PC-9 (cell line): Measurements from ENCODE around the gene RRP12.

Experiments
- EZH2 ChIP-seq: fragments of 200-600 bp; sonication (generic); IDR thresholded peaks from 2 replicates; pipeline ENCODE4 v1.8.0; 2017; ENCODE audit warnings: antibody characterized with exemption, low read depth
- TF ChIP-seq, protein P1 (sequence below): fragments of 200-600 bp; sonication (generic); conservative IDR thresholded peaks from 2 replicates; pipeline ENCODE4 v1.6.1; 2017; ENCODE audit warnings: mixed run types, antibody characterized with exemption, mild to moderate bottlenecking, moderate library complexity

DNA sequence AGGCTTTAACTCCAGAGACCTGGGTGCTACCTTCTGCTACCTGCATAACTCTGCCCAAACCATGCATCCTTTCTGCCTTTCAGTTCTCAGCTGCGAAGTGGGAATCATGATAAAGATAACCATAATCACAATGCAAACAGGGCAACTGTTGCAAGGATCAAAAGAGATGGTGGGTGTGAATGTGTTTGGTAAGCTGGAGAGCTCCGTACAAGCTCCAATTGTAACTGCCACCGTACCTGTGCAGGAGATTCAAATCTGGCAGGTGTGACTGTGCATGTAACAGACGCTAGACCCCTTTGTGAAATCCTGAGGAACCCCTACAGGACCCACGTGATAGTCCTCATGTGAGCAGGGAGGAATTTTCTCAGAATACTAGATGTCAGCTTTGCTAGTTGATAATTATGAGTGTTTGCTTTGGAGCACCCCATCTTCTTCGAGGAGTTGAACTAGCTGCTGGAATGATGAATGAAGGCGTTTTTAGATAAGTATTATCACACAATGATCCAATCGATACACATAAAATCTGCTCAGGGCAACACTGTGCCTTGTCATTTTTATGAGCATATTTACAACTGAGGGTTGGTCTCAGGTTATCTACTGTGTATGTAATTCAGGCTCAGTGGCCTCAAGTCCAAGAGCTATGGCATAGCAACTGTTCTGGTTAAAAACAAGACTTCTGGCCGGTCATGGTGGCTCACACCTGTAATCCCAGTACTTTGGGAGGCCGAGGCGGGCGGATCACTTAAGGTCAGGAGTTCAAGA lies 51.2 kb downstream of the RRP12 start:
- TF ChIP-seq, protein P1, sequence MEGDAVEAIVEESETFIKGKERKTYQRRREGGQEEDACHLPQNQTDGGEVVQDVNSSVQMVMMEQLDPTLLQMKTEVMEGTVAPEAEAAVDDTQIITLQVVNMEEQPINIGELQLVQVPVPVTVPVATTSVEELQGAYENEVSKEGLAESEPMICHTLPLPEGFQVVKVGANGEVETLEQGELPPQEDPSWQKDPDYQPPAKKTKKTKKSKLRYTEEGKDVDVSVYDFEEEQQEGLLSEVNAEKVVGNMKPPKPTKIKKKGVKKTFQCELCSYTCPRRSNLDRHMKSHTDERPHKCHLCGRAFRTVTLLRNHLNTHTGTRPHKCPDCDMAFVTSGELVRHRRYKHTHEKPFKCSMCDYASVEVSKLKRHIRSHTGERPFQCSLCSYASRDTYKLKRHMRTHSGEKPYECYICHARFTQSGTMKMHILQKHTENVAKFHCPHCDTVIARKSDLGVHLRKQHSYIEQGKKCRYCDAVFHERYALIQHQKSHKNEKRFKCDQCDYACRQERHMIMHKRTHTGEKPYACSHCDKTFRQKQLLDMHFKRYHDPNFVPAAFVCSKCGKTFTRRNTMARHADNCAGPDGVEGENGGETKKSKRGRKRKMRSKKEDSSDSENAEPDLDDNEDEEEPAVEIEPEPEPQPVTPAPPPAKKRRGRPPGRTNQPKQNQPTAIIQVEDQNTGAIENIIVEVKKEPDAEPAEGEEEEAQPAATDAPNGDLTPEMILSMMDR, result no peak
- TF ChIP-seq EZH2, result no peak
